ENCODE measurements around the gene ARL14. TPM values are rescaled to one million over a fixed set of nuclear protein-coding genes. Genes with fewer than 3 reads are reported as not detected.

The ARL14 gene
- total and polyA plus RNA-seq, 2 donors (not counting 3 experiments of a cell fraction or from before 2014, with no cell fraction given): not detected

DNA sequence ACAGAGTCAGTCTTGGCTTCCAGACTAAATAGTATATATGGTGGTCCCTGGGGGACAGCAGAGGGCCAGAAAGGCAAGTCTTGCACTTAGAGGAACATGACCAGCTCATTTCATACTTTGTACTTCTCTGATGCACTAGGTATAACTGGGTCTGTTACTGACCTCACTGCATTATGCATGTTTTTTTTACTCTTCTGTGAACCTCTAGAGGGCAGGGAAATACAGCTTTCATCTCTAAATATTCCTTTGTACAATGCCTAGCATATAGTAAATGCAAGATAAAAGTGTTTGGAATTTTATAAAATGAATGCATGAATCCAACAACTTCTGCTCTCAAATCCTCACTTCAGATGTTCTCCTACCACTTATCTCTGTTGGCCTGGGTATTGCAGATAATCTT lies 23.4 kb upstream of the ARL14 start:
- H3K9ac ChIP-seq (replicated peaks; ENCODE audit: extremely low read depth, insufficient read depth, low read length): no peak overlapping the region
- intact Hi-C loops (cut with micrococcal nuclease): no loop called here
- dilution Hi-C loops (cut with MboI; ENCODE audit: extremely low pct_ligation_motif_present, low sequenced_read_pairs): no loop called here
- H4K20me1 ChIP-seq (replicated peaks; ENCODE audit: control insufficient read depth, extremely low read depth, insufficient read depth, low read length): no peaks in the 10 kb centered on the region
- POLR2A ChIA-PET: no interaction called here
- no peak overlapping the region for H2AFZ ChIP-seq (ENCODE audit: low read depth, low read length)
- no peak overlapping the region for H3K4me2 ChIP-seq (ENCODE audit: insufficient read depth, low read length)
- H3K9me3 ChIP-seq (replicated peaks; ENCODE audit: control insufficient read depth, insufficient read depth, low read length): no peaks in the 10 kb centered on the region
- H3K27ac ChIP-seq (ENCODE audit: insufficient read depth, low read depth, low read length): no peak overlapping the region
- no peaks in the 10 kb centered on the region for H3K9me1 ChIP-seq (replicated peaks; ENCODE audit: control insufficient read depth, extremely low read depth, insufficient read depth, low read length)
- no peaks in the 10 kb centered on the region for H3K79me2 ChIP-seq (ENCODE audit: control insufficient read depth, insufficient read depth, low read length)
- no peaks in the 10 kb centered on the region for H3K4me1 ChIP-seq (ENCODE audit: control insufficient read depth, extremely low read depth, insufficient read depth, low read length)
- FAIRE-seq: no peak
- H3K4me3 ChIP-seq (replicated peaks in 1 of 3; ENCODE audit: insufficient read depth in 1 of 3, low read depth in 1 of 3, low read length in 3 of 3): no peak overlapping the region
- H3K27me3 ChIP-seq (ENCODE audit: control insufficient read depth in 2 of 2, insufficient read depth in 2 of 2, low read length in 2 of 2): no peaks in the 10 kb centered on the region
- DNase-seq (ENCODE audit: low read depth, low spot score): no peak
- BruUV-seq (replicated peaks): no TSS peak
- H3K36me3 ChIP-seq (ENCODE audit: control insufficient read depth in 2 of 2, extremely low read depth in 1 of 2, insufficient read depth in 2 of 2, low read length in 2 of 2): no peaks in the 10 kb centered on the region
- CTCF ChIA-PET: no interaction called here
- no peak for TF ChIP-seq GATA2 (IDR thresholded peaks at IDR 0.05; ENCODE audit: insufficient read depth, insufficient read length, low read depth, low read length)
- no peak for TF ChIP-seq FOS (IDR thresholded peaks at IDR 0.05; ENCODE audit: borderline replicate concordance, insufficient read depth, low read length)
- TF ChIP-seq, protein P1, sequence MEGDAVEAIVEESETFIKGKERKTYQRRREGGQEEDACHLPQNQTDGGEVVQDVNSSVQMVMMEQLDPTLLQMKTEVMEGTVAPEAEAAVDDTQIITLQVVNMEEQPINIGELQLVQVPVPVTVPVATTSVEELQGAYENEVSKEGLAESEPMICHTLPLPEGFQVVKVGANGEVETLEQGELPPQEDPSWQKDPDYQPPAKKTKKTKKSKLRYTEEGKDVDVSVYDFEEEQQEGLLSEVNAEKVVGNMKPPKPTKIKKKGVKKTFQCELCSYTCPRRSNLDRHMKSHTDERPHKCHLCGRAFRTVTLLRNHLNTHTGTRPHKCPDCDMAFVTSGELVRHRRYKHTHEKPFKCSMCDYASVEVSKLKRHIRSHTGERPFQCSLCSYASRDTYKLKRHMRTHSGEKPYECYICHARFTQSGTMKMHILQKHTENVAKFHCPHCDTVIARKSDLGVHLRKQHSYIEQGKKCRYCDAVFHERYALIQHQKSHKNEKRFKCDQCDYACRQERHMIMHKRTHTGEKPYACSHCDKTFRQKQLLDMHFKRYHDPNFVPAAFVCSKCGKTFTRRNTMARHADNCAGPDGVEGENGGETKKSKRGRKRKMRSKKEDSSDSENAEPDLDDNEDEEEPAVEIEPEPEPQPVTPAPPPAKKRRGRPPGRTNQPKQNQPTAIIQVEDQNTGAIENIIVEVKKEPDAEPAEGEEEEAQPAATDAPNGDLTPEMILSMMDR (IDR thresholded peaks at IDR 0.05; ENCODE audit: extremely low read depth in 1 of 2, insufficient read depth in 1 of 2, low read depth in 1 of 2, low read length in 2 of 2): no peak
- no peak for TF ChIP-seq POLR2A (IDR thresholded peaks at IDR 0.05; ENCODE audit: low read depth, low read length)
- TF ChIP-seq MYC (IDR thresholded peaks at IDR 0.05; ENCODE audit: low read depth, low read length): no peak
- TF ChIP-seq, protein P2, sequence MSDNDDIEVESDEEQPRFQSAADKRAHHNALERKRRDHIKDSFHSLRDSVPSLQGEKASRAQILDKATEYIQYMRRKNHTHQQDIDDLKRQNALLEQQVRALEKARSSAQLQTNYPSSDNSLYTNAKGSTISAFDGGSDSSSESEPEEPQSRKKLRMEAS (IDR thresholded peaks at IDR 0.05; ENCODE audit: insufficient read depth, insufficient read length): no peak
- no peak for TF ChIP-seq POLR2AphosphoS5 (IDR thresholded peaks at IDR 0.05; ENCODE audit: insufficient read depth, low read depth, low read length)
- no peak for TF ChIP-seq EZH2 (IDR thresholded peaks at IDR 0.05; ENCODE audit: borderline replicate concordance, low read depth, low read length, severe bottlenecking)
- no peak for TF ChIP-seq JUN (IDR thresholded peaks at IDR 0.05; ENCODE audit: borderline replicate concordance, insufficient read depth, insufficient read length, low read depth)
